GM21717 (cell line): ENCODE data around the gene SOCS1.

Experiments
- ATAC-seq: cut with Tn5 transposase; IDR thresholded peaks from one replicate; pipeline ENCODE4 v1.9.1; 2021; ENCODE audit warnings: mild to moderate bottlenecking, moderate library complexity; ENCODE audit not compliant: unreplicated experiment

Gene SOCS1

GRCh38 chr16:11263737-11264136, 7.7 kb upstream of the SOCS1 start:
- ATAC-seq = no peak

- ATAC-seq = no peak
Observed at GRCh38 chr16:11262915-11263314, 6.9 kb upstream of the SOCS1 start.

- ATAC-seq = no peak
Observed at GRCh38 chr16:11260596-11260966, 4.6 kb upstream of the SOCS1 start.

DNA sequence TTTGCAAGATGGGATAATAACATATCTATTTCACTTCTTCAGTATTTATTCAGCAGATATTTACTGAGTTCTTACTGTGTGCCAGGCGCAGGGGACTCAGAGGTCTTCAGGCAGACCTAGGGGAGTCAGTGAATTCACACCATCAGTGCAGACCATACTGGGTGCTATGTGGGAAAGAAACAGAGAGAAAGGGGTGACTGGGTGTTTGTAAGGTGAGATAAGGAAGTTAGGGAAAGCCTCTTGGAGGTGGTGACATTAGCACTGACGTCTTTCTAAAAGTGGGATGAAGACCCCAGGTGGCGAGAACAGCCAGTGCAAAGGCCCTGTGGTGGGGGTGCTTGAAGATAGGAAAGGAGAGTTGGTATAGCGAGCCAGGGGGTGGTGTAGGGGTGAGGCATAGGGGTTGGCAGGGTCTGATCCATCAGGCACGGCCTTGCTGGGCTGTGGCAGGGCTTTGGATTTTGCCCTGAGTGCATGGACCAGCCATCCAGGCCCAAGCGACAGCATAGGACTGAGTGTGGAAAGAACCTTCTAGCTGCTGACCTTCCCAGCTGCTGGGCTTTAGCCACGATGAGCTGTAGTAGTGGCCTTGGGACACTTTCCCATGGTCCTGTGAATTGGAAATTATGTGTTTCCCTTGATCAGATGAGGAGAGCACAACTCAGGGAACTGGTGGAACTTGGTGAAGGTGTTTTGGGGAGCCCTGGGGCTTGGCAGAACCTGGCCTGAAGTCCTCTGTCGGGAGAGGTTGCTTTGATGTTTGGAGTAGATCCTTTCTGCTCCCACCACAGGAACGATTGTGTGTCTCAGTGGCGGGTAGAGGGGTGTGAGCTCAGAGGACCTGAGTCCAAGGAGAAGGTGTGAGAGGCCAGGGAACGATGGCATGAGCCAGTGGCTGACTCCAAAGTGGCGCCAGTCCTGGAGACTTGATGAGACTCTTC, 3.9 kb upstream of the SOCS1 start:
- no peak for ATAC-seq

- ATAC-seq = no peak
Observed at GRCh38 chr16:11258553-11259492, 2.8 kb upstream of the SOCS1 start.

GRCh38 chr16:11257131-11257938, 1.3 kb upstream of the SOCS1 start:
- ATAC-seq = no peak

DNA sequence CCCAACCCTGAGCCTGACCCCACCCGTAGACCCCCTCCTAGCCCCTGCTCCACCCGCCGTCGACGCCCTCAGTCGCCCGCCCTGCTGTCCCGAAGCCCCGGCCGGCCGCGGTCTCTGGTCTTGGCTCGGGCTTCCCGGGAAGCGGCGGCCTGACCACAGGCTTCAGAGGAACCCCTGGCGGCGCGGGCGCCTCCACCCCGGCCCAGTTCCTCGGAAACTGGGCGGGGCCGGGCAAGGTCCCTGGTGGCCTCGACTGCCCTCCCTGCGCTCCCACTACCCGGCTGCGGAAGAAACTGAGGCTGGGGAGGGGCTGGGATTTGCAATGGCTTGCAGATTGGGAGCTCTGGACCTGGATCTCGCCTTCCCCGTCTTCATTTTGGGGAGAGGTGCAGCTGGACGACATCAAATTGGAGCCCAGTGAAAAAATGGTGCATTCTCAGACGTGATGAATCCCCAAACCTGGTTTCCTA, 692 bp upstream of the SOCS1 start:
- no peak for ATAC-seq

GRCh38 chr16:11254913-11255736, 879 bp downstream of the SOCS1 start:
- ATAC-seq = peak; percentile 10

- no peak for ATAC-seq
Observed at GRCh38 chr16:11253995-11254912, 1.8 kb downstream of the SOCS1 start.

DNA sequence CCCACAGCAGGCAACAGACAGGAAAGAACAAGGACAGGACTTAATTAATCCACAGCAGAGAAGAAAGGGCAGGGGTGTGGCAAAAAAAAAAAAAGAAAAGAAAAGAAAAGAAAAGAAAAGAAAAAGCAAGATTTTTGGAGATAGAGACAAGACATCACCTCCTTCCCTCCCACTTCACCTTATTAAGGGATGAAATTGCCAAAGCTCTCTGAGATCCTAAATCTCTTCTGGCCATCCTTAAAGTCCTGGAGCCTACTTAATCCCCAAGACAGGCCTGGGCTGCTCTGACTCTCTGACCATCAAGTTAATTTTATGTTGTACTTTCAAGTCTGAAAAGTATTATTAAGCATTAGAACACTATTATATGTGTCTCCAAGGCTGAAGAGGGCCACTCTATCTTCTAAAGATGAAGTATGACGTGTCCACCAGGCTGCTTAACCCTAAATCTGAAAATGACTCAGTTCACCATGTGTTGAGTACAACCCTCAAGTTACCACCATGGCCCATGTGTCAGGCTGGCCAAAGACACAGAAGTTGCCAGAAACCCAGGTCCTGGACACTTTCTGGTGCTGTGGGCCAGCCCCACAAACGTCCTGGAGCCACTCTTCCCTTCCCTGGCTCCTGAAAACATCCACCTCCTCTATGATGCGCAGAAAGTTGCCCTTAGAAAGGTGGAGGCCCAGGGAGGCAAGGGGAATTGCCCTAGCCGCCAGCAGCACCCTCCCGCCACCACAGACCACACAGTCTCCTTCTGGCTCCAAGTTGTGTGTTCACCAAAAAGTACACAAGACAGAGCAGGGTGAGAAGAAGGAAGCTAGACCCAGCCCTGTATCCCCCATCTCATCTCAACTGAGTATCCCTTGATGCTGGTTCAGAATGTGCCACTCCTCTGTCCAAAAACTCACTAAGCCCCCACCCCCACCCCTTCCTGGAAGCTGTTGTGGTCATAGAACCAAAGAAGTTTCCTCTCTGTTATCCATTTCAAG, 2.7 kb downstream of the SOCS1 start:
- ATAC-seq = no peak

GRCh38 chr16:11252482-11252931, 3.5 kb downstream of the SOCS1 start:
- no peak for ATAC-seq

DNA sequence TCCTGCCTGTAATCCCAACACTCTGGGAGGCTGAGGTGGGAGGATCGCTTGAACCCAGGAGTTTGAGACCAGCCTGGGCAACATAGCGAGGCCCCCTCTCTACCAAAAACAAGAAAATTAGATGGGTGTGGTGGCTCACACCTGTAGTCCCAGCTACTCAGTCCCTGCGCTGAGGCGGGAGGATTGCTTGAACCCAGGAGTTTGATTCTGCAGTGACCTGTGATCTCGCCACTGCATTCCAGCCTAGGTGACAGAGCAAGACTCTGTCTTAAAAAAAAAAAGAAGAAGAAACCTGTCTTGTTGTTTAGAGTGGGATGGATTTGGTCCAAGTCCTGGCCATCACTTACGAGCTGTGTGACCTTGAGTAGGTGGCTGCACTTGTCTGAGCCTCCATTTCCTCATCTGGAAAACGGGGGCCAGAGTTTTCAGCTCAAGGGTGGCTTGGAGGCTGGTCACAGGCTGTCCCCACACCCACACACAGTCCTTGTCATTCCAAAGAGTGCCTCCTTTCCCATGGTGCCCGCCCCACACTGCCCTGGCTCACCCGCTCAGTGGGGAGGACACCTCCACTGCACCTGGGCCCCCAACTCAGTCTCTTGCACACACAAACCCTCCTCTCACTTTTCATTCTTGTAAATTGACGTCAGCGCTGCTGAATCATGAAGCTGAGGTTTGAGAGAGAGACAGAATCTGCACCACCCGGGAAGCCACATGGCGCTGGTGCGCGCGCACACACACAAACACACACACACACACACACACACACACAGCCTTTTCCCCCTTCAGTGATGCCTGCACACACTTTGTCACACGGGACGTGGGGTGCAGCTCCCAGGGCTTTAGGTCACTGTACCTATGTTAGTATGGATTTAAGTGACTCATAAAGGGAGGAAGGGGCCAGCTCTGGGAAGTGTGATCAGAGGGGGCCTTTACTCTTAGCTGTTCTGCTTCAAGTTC, 4.2 kb downstream of the SOCS1 start:
- no peak for ATAC-seq

GRCh38 chr16:11250786-11251524, 5.0 kb downstream of the SOCS1 start:
- no peak for ATAC-seq

DNA sequence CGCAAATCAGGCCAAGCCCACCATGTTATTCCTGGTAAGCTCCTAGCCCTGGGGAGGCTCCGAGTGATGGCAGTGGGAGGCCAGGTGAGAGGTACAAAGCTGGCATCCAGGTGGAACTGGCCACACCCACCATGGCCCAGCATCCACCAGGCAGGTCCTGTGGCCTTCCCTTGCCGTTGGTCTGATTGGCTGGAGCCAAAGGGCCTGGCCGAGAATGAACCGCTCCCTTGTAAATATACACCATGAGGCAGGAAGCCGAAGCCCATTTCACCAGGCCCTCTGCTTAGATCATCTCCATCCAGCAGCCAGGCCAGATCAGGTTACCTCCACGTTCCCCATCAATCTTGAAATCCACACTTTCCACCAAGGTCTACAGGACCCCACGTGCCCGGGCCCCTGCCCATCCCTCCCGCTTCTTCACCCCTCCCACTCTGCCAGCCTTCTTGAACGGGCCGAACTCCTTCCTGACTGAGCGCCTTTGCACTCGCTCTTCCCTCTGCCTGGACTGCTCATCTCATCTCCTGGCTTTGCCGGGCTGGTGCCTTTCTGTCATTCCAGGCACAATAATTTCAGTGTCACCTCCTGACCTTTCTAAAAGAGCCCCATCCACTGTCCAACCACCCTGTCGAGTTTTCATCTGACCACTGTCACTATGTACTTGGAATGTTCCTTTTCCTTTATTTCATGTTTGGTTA, 5.8 kb downstream of the SOCS1 start:
- no peak for ATAC-seq
